ENCODE measurements around the gene FNDC3B.

FNDC3B gene

GRCh38 chr3:172115059-172115458 lies 75.7 kb downstream of the FNDC3B start:
- TF ChIP-seq CTCF (IDR thresholded peaks at IDR 0.05; ENCODE audit: low read depth, low read length, missing control alignments) = no peak
- in situ Hi-C loops (cut with HindIII; ENCODE audit: low sequenced_read_pairs) = no loop called here

GRCh38 chr3:172115787-172116186 lies 76.4 kb downstream of the FNDC3B start:
- no peak for DNase-seq (ENCODE audit: low read depth)
- in situ Hi-C loops (cut with HindIII; ENCODE audit: low sequenced_read_pairs) = no loop called here
- H3K4me3 ChIP-seq (ENCODE audit: low read depth, low read length) = no peak overlapping the region
- no peak for TF ChIP-seq CTCF (IDR thresholded peaks at IDR 0.05; ENCODE audit: low read depth, low read length, missing control alignments)

More at GRCh38 chr3:172115059-172115458, 75.7 kb downstream of the FNDC3B start:
- no peak for DNase-seq (ENCODE audit: low read depth)
- no peak overlapping the region for H3K4me3 ChIP-seq (ENCODE audit: low read depth, low read length)

GRCh38 chr3:172118019-172118418 lies 78.6 kb downstream of the FNDC3B start:
- in situ Hi-C loops (cut with HindIII; ENCODE audit: low sequenced_read_pairs) = no loop called here
- no peak for DNase-seq (ENCODE audit: low read depth)
- H3K4me3 ChIP-seq (ENCODE audit: low read depth, low read length) = no peak overlapping the region
- TF ChIP-seq CTCF (IDR thresholded peaks at IDR 0.05; ENCODE audit: low read depth, low read length, missing control alignments) = no peak

- DNase-seq (ENCODE audit: low read depth) = no peak
- no peak overlapping the region for H3K4me3 ChIP-seq (ENCODE audit: low read depth, low read length)
- in situ Hi-C loops (cut with HindIII; ENCODE audit: low sequenced_read_pairs) = no loop called here
- no peak for TF ChIP-seq CTCF (IDR thresholded peaks at IDR 0.05; ENCODE audit: low read depth, low read length, missing control alignments)
Measured at GRCh38 chr3:172119266-172119969, 80.0 kb downstream of the FNDC3B start.

GRCh38 chr3:172120912-172121311 lies 81.5 kb downstream of the FNDC3B start:
- in situ Hi-C loops (cut with HindIII; ENCODE audit: low sequenced_read_pairs) = no loop called here
- no peak for DNase-seq (ENCODE audit: low read depth)
- H3K4me3 ChIP-seq (ENCODE audit: low read depth, low read length) = no peak overlapping the region
- no peak for TF ChIP-seq CTCF (IDR thresholded peaks at IDR 0.05; ENCODE audit: low read depth, low read length, missing control alignments)

GRCh38 chr3:172121981-172122380 lies 82.6 kb downstream of the FNDC3B start:
- in situ Hi-C loops (cut with HindIII; ENCODE audit: low sequenced_read_pairs) = no loop called here

More at GRCh38 chr3:172121981-172122380, 82.6 kb downstream of the FNDC3B start:
- DNase-seq (ENCODE audit: low read depth) = no peak
- TF ChIP-seq CTCF (IDR thresholded peaks at IDR 0.05; ENCODE audit: low read depth, low read length, missing control alignments) = no peak
- H3K4me3 ChIP-seq (ENCODE audit: low read depth, low read length) = no peak overlapping the region

Data from astrocyte of the cerebellum (primary cell).